ENCODE measurements around the gene ETF1. TPM values are rescaled to one million over a fixed set of nuclear protein-coding genes. Genes with fewer than 3 reads are reported as not detected.

Gene ETF1
- total RNA-seq, 3 donors from 2014 or later, result 95.4 to 112 (median 104) TPM

GRCh38 chr5:138553437-138554095 lies 10.5 kb upstream of the ETF1 start:
- intact Hi-C loops (cut with DNase I; ENCODE audit: low total_unique reads), result no loop called here
- Histone ChIP-seq H3K9me3 (no peaks in the 10 kb centered on the region), H3K4me3 (no peak overlapping the region), H3K36me3 (no peaks in the 10 kb centered on the region), H3K27ac (no peak overlapping the region), H3K4me1 (no peaks in the 10 kb centered on the region), H3K27me3 (no peaks in the 10 kb centered on the region)
- DNase-seq (ENCODE audit: low spot score in 2 of 2), result no peak
- TF ChIP-seq CTCF (IDR thresholded peaks at IDR 0.05) (no peak), POLR2A (IDR thresholded peaks at IDR 0.05) (no peak), POLR2AphosphoS5 (IDR thresholded peaks at IDR 0.05) (no peak)

GRCh38 chr5:138552657-138553056 lies 9.6 kb upstream of the ETF1 start:
- no peaks in the 10 kb centered on the region for H3K4me1 ChIP-seq
- DNase-seq (ENCODE audit: low spot score in 2 of 2), result no peak
- TF ChIP-seq POLR2A (IDR thresholded peaks at IDR 0.05), result no peak
- no peak for TF ChIP-seq CTCF (IDR thresholded peaks at IDR 0.05)
- no peak for TF ChIP-seq POLR2AphosphoS5 (IDR thresholded peaks at IDR 0.05)
- no peaks in the 10 kb centered on the region for H3K27me3 ChIP-seq
- H3K27ac ChIP-seq, result no peak overlapping the region
- no peaks in the 10 kb centered on the region for H3K9me3 ChIP-seq
- no peak overlapping the region for H3K4me3 ChIP-seq
- no peaks in the 10 kb centered on the region for H3K36me3 ChIP-seq
- intact Hi-C loops (cut with DNase I; ENCODE audit: low total_unique reads), result no loop called here

GRCh38 chr5:138549414-138549813 lies 6.4 kb upstream of the ETF1 start:
- intact Hi-C loops (cut with DNase I; ENCODE audit: low total_unique reads), result no loop called here
- DNase-seq (ENCODE audit: low spot score in 2 of 2), result no peak
- no peak for TF ChIP-seq POLR2AphosphoS5 (IDR thresholded peaks at IDR 0.05)
- no peak for TF ChIP-seq POLR2A (IDR thresholded peaks at IDR 0.05)
- TF ChIP-seq CTCF (IDR thresholded peaks at IDR 0.05), result no peak
- Histone ChIP-seq H3K4me3 (no peak overlapping the region), H3K27me3 (no peaks in the 10 kb centered on the region), H3K9me3 (no peaks in the 10 kb centered on the region), H3K4me1 (peaks cover 5 to 16% of the 10 kb centered on the region in 2 donors), H3K36me3 (no peaks in the 10 kb centered on the region), H3K27ac (no peak overlapping the region)

GRCh38 chr5:138545919-138546562 lies 3.0 kb upstream of the ETF1 start:
- peaks cover 5 to 27% of the 10 kb centered on the region in 2 donors for H3K4me1 ChIP-seq
- intact Hi-C loops (cut with DNase I; ENCODE audit: low total_unique reads), result no loop called here
- TF ChIP-seq POLR2AphosphoS5 (IDR thresholded peaks at IDR 0.05), result no peak
- TF ChIP-seq CTCF (IDR thresholded peaks at IDR 0.05), result no peak
- no peak for TF ChIP-seq POLR2A (IDR thresholded peaks at IDR 0.05)
- no peaks in the 10 kb centered on the region for H3K27me3 ChIP-seq
- no peak overlapping the region for H3K4me3 ChIP-seq
- no peak for DNase-seq (ENCODE audit: low spot score in 2 of 2)
- no peaks in the 10 kb centered on the region for H3K36me3 ChIP-seq
- no peaks in the 10 kb centered on the region for H3K9me3 ChIP-seq
- no peak overlapping the region for H3K27ac ChIP-seq

All from breast epithelium (tissue), 4 donors.